Subcutaneous adipose tissue (tissue), 4 donors: Measurements from ENCODE around the gene BTNL2. TPM values are rescaled to one million over a fixed set of nuclear protein-coding genes. Genes with fewer than 3 reads are reported as not detected.

Source experiments
- total RNA-seq, 4 donors: library from RNA; depleted of rRNA; stranded (reverse); fragments of >200 nt; gene quantifications; one replicate each; pipeline ENCODE4 v1.1.0, GENCODE V29; 2016
- TF ChIP-seq, protein P1 (sequence below): fragments of 450-650 bp; IDR thresholded peaks from one replicate; pipeline ENCODE4 v1.5.1; 2016; ENCODE audit warnings: low read depth, mild to moderate bottlenecking, control low read depth, antibody characterized with exemption, moderate library complexity

The BTNL2 gene
- total RNA-seq, 4 donors from 2014 or later = not detected

GRCh38 chr6:32427934-32428474 is 21.0 kb upstream of the BTNL2 start:
- TF ChIP-seq, protein P1, sequence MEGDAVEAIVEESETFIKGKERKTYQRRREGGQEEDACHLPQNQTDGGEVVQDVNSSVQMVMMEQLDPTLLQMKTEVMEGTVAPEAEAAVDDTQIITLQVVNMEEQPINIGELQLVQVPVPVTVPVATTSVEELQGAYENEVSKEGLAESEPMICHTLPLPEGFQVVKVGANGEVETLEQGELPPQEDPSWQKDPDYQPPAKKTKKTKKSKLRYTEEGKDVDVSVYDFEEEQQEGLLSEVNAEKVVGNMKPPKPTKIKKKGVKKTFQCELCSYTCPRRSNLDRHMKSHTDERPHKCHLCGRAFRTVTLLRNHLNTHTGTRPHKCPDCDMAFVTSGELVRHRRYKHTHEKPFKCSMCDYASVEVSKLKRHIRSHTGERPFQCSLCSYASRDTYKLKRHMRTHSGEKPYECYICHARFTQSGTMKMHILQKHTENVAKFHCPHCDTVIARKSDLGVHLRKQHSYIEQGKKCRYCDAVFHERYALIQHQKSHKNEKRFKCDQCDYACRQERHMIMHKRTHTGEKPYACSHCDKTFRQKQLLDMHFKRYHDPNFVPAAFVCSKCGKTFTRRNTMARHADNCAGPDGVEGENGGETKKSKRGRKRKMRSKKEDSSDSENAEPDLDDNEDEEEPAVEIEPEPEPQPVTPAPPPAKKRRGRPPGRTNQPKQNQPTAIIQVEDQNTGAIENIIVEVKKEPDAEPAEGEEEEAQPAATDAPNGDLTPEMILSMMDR = no peak

GRCh38 chr6:32427218-32427617 is 20.2 kb upstream of the BTNL2 start:
- TF ChIP-seq, protein P1 = no peak

GRCh38 chr6:32426338-32426737 is 19.4 kb upstream of the BTNL2 start:
- TF ChIP-seq, protein P1 = no peak

- TF ChIP-seq, protein P1 = no peak
These were observed 17.8 kb upstream of the BTNL2 start for GRCh38 chr6:32424589-32425300.

- TF ChIP-seq, protein P1 = no peak
These were observed 9.1 kb upstream of the BTNL2 start for GRCh38 chr6:32416036-32416435.

DNA sequence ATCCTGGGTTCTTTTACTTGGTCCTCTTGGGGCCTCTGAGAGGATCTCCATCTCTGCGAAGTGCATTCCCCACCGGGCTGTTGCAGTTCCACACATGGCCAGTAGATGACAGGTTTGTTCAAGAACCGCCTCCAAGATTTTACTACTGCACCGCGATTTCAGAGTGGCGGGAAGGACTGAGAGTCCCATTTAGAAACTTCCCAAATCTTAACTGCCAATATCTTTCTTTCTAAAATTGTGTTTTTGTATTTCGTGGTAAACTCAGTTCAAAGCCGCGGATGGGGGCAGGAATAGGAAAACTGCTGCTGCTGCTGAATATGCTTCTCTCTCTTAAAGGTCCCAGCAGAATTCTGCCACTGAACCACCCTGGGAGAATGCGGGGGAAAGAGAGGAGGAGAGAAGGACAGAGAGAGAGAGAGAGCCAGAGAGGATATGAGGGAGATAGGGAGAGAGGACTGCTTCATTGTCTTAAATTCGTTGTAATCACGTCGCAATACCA is 8.6 kb upstream of the BTNL2 start:
- TF ChIP-seq, protein P1 = no peak

DNA sequence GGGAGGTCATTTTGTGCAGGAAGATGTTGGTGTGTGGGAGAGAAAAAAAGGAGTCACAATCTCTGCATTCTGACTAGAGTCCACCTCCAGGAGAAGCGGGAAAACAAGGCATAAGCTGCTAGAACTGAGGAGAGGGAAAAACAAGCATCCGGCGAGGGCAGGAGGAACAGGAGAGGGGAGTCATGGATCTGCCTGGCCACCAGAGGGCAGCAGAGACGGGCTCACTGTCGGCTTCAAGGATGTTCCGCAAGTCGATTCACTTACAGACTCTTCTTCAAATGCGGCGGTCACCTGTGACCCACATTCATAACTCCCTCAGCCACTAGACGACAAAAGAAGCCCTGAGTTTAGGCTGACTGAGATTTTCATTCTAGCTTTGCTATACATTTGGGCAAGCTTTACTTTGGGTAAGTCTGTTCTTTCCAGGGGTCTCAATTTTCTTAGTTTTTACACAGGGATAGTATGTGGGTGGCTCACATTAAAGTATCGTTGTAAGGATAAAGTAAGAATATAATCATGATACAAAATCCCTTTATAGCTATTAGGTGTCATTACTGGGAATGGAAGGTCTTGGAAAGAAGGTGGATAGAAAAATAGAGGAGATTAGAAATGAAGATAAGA is 6.6 kb upstream of the BTNL2 start:
- TF ChIP-seq, protein P1 = no peak
